Epithelial cell of proximal tubule (primary cell): ENCODE measurements around the gene SLC15A3. TPM values are rescaled to one million over a fixed set of nuclear protein-coding genes. Genes with fewer than 3 reads are reported as not detected.

Source experiments
- DNase-seq: peaks from one replicate; pipeline ENCODE4 v3.0.0-alpha.2; 2011; ENCODE audit warnings: low read depth
- H3K4me3 ChIP-seq: 2 replicates; pipeline ENCODE4 v1.5.1; 2011; ENCODE audit warnings: low read depth, mild to moderate bottlenecking, low read length
- total RNA-seq: library from RNA; depleted of rRNA; stranded (reverse); fragments of >200 nt; gene quantifications from 2 replicates; pipeline ENCODE4 v1.2.3, GENCODE V29; 2015
- TF ChIP-seq, protein P1 (sequence below): conservative IDR thresholded peaks from 2 replicates; pipeline ENCODE4 v1.5.1; 2012; ENCODE audit warnings: low read depth, mild to moderate bottlenecking, low read length

SLC15A3 gene
- total RNA-seq, 1 donor from 2014 or later = 0.86 TPM

DNA sequence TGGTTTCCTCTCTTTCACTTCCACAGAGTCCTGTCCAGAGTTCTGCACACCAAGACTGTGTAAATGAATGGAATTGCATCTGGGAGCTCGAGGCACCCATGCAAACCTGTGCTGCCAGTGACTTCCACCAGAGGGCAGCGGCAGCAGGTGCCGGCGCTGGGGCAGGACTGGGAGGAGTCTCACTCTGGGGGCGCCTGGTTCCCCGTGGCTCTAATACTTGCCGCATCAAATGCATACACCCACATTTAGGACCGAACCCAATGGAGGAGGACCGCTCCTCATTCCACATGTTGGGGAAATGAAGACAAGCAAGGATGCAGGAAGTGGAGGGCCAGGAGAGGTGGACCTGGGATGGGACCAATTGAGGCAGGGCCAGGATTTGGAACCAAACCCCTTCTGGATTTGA is 18.4 kb upstream of the SLC15A3 start:
- TF ChIP-seq, protein P1, sequence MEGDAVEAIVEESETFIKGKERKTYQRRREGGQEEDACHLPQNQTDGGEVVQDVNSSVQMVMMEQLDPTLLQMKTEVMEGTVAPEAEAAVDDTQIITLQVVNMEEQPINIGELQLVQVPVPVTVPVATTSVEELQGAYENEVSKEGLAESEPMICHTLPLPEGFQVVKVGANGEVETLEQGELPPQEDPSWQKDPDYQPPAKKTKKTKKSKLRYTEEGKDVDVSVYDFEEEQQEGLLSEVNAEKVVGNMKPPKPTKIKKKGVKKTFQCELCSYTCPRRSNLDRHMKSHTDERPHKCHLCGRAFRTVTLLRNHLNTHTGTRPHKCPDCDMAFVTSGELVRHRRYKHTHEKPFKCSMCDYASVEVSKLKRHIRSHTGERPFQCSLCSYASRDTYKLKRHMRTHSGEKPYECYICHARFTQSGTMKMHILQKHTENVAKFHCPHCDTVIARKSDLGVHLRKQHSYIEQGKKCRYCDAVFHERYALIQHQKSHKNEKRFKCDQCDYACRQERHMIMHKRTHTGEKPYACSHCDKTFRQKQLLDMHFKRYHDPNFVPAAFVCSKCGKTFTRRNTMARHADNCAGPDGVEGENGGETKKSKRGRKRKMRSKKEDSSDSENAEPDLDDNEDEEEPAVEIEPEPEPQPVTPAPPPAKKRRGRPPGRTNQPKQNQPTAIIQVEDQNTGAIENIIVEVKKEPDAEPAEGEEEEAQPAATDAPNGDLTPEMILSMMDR = peak; percentile 93
- DNase-seq = no peak
- H3K4me3 ChIP-seq = no peak overlapping the region

DNA sequence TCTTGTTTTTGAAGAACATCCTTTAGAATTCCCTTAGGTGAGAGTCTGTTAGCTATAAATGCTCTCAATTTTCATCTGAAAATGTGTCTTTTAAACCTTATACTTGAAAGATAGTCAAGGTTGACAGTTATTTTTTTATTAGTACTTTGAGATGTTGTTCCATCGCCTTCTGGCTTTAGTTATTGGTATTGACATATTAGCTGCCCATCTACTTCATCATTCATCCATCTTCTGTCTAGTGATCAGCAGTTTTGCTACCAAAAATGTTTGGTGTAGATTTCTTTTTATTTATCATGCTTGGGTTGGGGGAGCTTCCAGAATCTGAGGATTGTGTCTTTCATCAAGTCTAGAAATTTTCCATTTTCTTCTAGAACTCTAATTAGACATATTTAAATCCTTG is 16.2 kb upstream of the SLC15A3 start:
- TF ChIP-seq, protein P1 = no peak
- no peak for DNase-seq
- H3K4me3 ChIP-seq = no peak overlapping the region

DNA sequence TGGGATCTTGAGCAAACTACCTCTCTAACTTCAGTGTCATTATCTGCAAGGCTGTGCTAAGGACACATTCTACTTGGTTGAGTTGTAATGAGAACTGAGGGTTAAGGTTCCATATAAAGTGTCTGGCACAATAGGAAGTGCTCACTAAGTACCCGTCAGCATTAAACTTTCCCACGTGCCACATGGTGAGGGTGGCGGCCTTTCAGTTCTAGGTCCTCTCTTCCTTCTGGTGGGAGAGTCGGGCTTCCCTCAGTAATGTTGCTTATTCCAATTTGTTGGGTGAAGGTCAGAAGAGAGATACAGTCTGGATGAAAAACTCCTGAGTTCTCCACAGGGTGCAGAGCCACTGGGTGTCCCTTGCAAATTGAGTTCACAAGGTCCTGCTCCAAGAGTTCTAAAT is 14.9 kb upstream of the SLC15A3 start:
- TF ChIP-seq, protein P1 = no peak
- no peak overlapping the region for H3K4me3 ChIP-seq
- no peak for DNase-seq

DNA sequence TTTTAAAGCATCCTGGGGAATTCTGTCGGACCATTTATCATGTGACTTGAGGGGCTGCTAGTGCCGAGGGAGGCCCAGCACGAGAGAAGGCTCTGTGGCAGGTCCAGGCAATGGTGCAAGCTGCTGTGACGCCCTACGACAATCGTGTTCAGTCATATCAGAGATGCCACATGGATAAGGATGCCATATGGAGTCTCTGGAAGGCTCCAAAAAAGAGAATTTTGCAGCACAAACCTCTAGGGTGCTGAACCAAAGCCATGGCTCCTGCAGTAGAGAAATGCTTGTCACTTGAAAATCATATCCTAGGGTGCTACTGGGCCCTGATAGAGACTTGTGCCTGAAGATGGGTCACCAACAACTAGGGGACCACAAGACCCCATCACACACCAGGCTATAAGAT is 12.8 kb upstream of the SLC15A3 start:
- no peak overlapping the region for H3K4me3 ChIP-seq
- no peak for DNase-seq
- TF ChIP-seq, protein P1 = no peak

DNA sequence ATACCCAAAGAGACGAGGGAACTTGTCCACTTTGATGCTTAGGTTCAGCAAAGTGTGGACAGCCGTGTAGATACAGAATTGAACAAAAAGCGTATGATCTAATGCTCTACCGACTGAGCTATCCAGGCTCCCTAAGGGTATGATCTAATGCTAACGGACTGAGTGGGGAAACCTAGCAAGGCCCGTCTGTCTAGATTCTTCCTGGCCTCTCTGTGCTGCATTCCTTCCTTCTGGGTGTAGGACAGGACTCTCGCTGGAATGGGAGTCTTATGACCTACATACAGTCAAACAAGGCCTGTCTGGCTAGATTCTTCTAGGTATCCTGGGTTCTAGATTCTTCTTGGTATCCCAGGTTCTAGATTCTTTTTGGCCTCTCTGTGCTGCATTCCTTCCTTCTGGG is 8.4 kb upstream of the SLC15A3 start:
- TF ChIP-seq, protein P1 = no peak
- no peak overlapping the region for H3K4me3 ChIP-seq
- no peak for DNase-seq

DNA sequence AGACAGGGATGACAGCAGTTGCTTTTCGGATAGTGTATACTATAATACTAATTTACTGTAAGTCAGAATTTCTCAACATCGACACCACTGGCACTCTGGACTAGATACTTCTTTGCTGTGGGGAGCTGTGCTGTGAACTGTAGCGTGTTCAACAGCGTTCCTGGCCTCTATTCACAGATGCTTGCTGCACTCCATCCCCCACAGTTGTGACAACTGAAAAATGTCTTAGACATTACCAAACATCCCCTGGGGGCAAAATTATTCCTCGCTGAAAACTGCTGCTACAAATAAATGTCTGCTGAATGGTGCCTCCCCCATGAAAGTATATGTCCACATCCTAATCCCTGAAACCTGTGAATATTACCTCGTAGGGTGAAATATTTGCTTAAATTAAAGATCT is 7.5 kb upstream of the SLC15A3 start:
- DNase-seq = no peak
- no peak overlapping the region for H3K4me3 ChIP-seq
- TF ChIP-seq, protein P1 = no peak

DNA sequence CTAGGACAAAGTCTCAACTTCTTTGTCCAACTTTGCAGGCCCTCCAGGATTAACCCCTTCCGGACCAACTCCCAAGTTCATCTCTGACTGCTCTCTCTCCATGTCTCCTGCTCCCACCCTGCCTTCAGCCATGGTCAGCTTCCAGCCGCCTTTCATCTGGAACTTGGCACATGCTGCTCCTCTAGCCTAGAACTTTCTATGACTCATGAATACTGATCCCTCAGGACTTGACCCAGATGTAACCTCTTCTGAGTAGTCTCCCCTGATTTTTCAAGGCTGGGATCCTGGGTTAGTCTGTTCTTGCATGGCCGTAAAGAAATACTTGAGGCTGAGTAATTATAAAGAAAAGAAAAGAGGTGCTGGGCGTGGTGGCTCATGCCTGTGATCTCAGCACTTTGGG is 5.2 kb upstream of the SLC15A3 start:
- no peak for DNase-seq
- no peak overlapping the region for H3K4me3 ChIP-seq
- TF ChIP-seq, protein P1 = no peak
